GM12878 (cell line): ENCODE results near the gene ZDHHC22. TPM values are rescaled to one million over a fixed set of nuclear protein-coding genes. Genes with fewer than 3 reads are reported as not detected.

ENCODE experiments used
- ATAC-seq: fragments of 200-7000 bp; cut with Tn5 transposase; 3 replicates; pipeline ENCODE4 v1.9.1; 2020; ENCODE audit warnings: mild to moderate bottlenecking, moderate library complexity
- BruUV-seq: library from RNA; stranded (reverse); fragments of 400-500 nt; replicated peaks from 2 replicates; lab custom pipeline; 2021; lab: Mats Ljungman, UMichigan
- CTCF ChIA-PET: fragments of 300-600 bp; sonication (Branson Sonifier 250); formaldehyde crosslinking; extraction: SDS; loops from one replicate; lab custom pipeline; 2021; ENCODE audit warnings: inconsistent platforms; lab: Yijun Ruan, JAX
- POLR2A ChIA-PET: fragments of 350-600 bp; formaldehyde crosslinking; extraction: SDS; loops from one replicate; lab custom pipeline; 2021; ENCODE audit warnings: inconsistent platforms; lab: Charles Lee
- RAD21 ChIA-PET: fragments of 300-600 bp; sonication (Branson Sonifier 250); formaldehyde crosslinking; loops from one replicate; lab custom pipeline; 2023; ENCODE audit warnings: antibody characterized with exemption; ENCODE audit not compliant: unreplicated experiment; lab: Charles Lee
- SMC1A ChIA-PET: fragments of 300-600 bp; sonication (Branson Sonifier 250); formaldehyde crosslinking; loops from one replicate; lab custom pipeline; 2023; ENCODE audit not compliant: unreplicated experiment, uncharacterized antibody; lab: Charles Lee
- DNase-seq: peaks from one replicate; pipeline ENCODE4 v3.0.0-alpha.2; 2011; ENCODE audit warnings: low read depth, low spot score
- FAIRE-seq: peaks from 3 replicates; lab custom pipeline; 2011; peaks lifted over from hg19 to GRCh38; lab: Jason Lieb, UNC
- H2AFZ ChIP-seq: 2 replicates; pipeline ENCODE4 v1.6.0; 2011; ENCODE audit warnings: low read depth, low read length, control low read depth; ENCODE audit not compliant: control insufficient read depth
- H3K27ac ChIP-seq: 2 replicates; pipeline ENCODE4 v1.5.1; 2011; ENCODE audit warnings: control low read depth; ENCODE audit not compliant: control insufficient read depth, insufficient read depth
- H3K27me3 ChIP-seq, 2 experiments: replicated peaks in 1 of 2; 2 replicates each; pipeline versions ENCODE4 v1.6.0 to v1.6.1; 2011; ENCODE audit warnings: low read length in 1 of 2; ENCODE audit not compliant: control insufficient read depth in 2 of 2, insufficient read depth in 2 of 2
- H3K36me3 ChIP-seq, 2 experiments: 2 replicates each; pipeline ENCODE4 v1.5.1; 2011; ENCODE audit warnings: low read length in 1 of 2; ENCODE audit not compliant: control insufficient read depth in 2 of 2, insufficient read depth in 2 of 2
- H3K4me1 ChIP-seq: 2 replicates; pipeline ENCODE4 v1.6.1; 2011; ENCODE audit warnings: mild to moderate bottlenecking, low read length, moderate library complexity, mixed read lengths; ENCODE audit not compliant: control insufficient read depth, insufficient read depth
- H3K4me2 ChIP-seq: 2 replicates; pipeline ENCODE4 v1.6.0; 2011; ENCODE audit warnings: control low read depth; ENCODE audit not compliant: control insufficient read depth, insufficient read depth
- H3K4me3 ChIP-seq: fragments of 200-600 bp; sonication (generic); 2 replicates; pipeline ENCODE4 v1.5.1; 2016
- H3K79me2 ChIP-seq: 2 replicates; pipeline ENCODE4 v1.6.0; 2011; ENCODE audit warnings: low read length; ENCODE audit not compliant: control insufficient read depth, insufficient read depth
- H3K9ac ChIP-seq: 2 replicates; pipeline ENCODE4 v1.8.0; 2011; ENCODE audit warnings: low read length, control low read depth, mixed read lengths; ENCODE audit not compliant: control insufficient read depth, insufficient read depth
- H3K9me3 ChIP-seq: replicated peaks from 3 replicates; pipeline ENCODE4 v1.5.1; 2011; ENCODE audit warnings: mild to moderate bottlenecking, low read length; ENCODE audit not compliant: control insufficient read depth, insufficient read depth
- H4K20me1 ChIP-seq: 2 replicates; pipeline ENCODE4 v1.6.0; 2011; ENCODE audit not compliant: control insufficient read depth, insufficient read depth
- BRCA1 ChIP-seq: IDR thresholded peaks from 2 replicates; pipeline ENCODE4 v1.6.1; 2011; ENCODE audit warnings: low read depth, low read length, improper control_type of control experiment
- GATAD2B ChIP-seq: fragments of 450-650 bp; conservative IDR thresholded peaks from 2 replicates; pipeline ENCODE4 v1.6.1; 2017; ENCODE audit warnings: low read depth, mild to moderate bottlenecking, moderate library complexity
- IRF4 ChIP-seq: IDR thresholded peaks from 2 replicates; pipeline ENCODE4 v1.6.1; 2011; ENCODE audit warnings: low read depth, low read length
- JUND ChIP-seq: IDR thresholded peaks from 2 replicates; pipeline ENCODE4 v1.6.1; 2012; ENCODE audit warnings: low read depth, mild to moderate bottlenecking, low read length, improper control_type of control experiment, moderate library complexity
- NR2C2 ChIP-seq: IDR thresholded peaks from 2 replicates; pipeline ENCODE4 v1.6.1; 2011; ENCODE audit warnings: borderline replicate concordance, low read depth; ENCODE audit not compliant: control insufficient read depth, insufficient read length
- PAX5 ChIP-seq: IDR thresholded peaks from 2 replicates; pipeline ENCODE4 v1.6.1; 2011; ENCODE audit warnings: low read depth, low read length, borderline replicate concordance
- POLR2A ChIP-seq: IDR thresholded peaks from 2 replicates; pipeline ENCODE4 v1.6.1; 2011; ENCODE audit warnings: low read depth, mild to moderate bottlenecking, low read length
- POLR2AphosphoS2 ChIP-seq: IDR thresholded peaks from 2 replicates; pipeline ENCODE4 v1.6.1; 2011; ENCODE audit warnings: low read depth, mild to moderate bottlenecking, low read length, improper control_type of control experiment, moderate library complexity
- RAD51 ChIP-seq: fragments of 450-650 bp; IDR thresholded peaks from 2 replicates; pipeline ENCODE4 v1.6.1; 2016; ENCODE audit warnings: moderate library complexity, mild to moderate bottlenecking, inconsistent platforms
- RFX5 ChIP-seq: IDR thresholded peaks from 2 replicates; pipeline ENCODE4 v1.6.1; 2011; ENCODE audit warnings: low read depth, low read length, improper control_type of control experiment
- SMAD5 ChIP-seq: IDR thresholded peaks from 2 replicates; pipeline ENCODE4 v1.6.1; 2016; ENCODE audit warnings: antibody characterized with exemption, low read depth
- SMARCA5 ChIP-seq: fragments of 450-650 bp; IDR thresholded peaks from 2 replicates; pipeline ENCODE4 v1.6.1; 2017; ENCODE audit warnings: mild to moderate bottlenecking
- SPI1 ChIP-seq: IDR thresholded peaks from 2 replicates; pipeline ENCODE4 v1.6.1; 2011; ENCODE audit warnings: low read depth, mild to moderate bottlenecking, low read length, moderate library complexity, borderline replicate concordance; ENCODE audit not compliant: insufficient read depth
- STAT3 ChIP-seq: IDR thresholded peaks from 2 replicates; pipeline ENCODE4 v1.6.1; 2011; ENCODE audit warnings: low read depth, low read length, improper control_type of control experiment
- TARDBP ChIP-seq: IDR thresholded peaks from 2 replicates; pipeline ENCODE4 v1.6.1; 2016; ENCODE audit warnings: borderline replicate concordance
- TBL1XR1 ChIP-seq: IDR thresholded peaks from 2 replicates; pipeline ENCODE4 v1.6.1; 2012; ENCODE audit warnings: low read depth, low read length, improper control_type of control experiment
- ZZZ3 ChIP-seq: IDR thresholded peaks from 2 replicates; pipeline ENCODE4 v1.6.1; 2011; ENCODE audit warnings: low read depth; ENCODE audit not compliant: control insufficient read depth, insufficient read length
- WGBS: methylation state at CpG from one replicate; pipeline ENCODE4 v1.1.6; 2016; ENCODE audit warnings: low lambda C conversion rate; ENCODE audit not compliant: insufficient replicate concordance, insufficient coverage; ENCODE audit errors: missing lambda C conversion rate; 5-methylcytosine and 5-hydroxymethylcytosine counted together
- in situ Hi-C: fragments of 300-500 bp; cut with MboI; formaldehyde crosslinking; loops from 9 replicates; pipeline ENCODE4 v1.14.3; 2018; ENCODE audit warnings: mixed read lengths
- intact Hi-C: fragments of 100-400 bp; cut with micrococcal nuclease; formaldehyde crosslinking; loops from one replicate; pipeline ENCODE4 v1.14.2; 2022; ENCODE audit not compliant: unreplicated experiment
- polyA plus RNA-seq, 11 experiments: library from polyadenylated mRNA; depleted of rRNA in 4 of 11; unstranded in 6 of 11; stranded (reverse) in 5 of 11; fragments of >200 nt; fragmentation: Nextera tagmentation in 4 of 11; fragmentation: Illumina TruSeq in 1 of 11; extraction: Ambion mirVana in 4 of 11; extraction: Trizol in 1 of 11; gene quantifications; 1 replicate in 1 of 11; 2 replicates in 10 of 11; pipeline versions ENCODE4 v1.2.1 to v1.2.3, GENCODE V29; 2011 to 2016; ENCODE audit warnings: inconsistent platforms in 2 of 11, missing spikeins in 2 of 11, low read depth in 1 of 11
- total RNA-seq, 4 experiments: library from RNA; depleted of rRNA in 3 of 4; stranded (reverse); fragments of >200 nt in 3 of 4; fragmentation: Illumina TruSeq in 1 of 4; extraction: Trizol in 1 of 4; gene quantifications; 2 replicates each; pipeline versions ENCODE4 v1.2.1 to v1.2.3, GENCODE V29; 2013 to 2021
- TF ChIP-seq, protein P1 (sequence below): IDR thresholded peaks from 2 replicates; pipeline ENCODE4 v1.6.1; 2011; ENCODE audit warnings: mild to moderate bottlenecking, low read depth, low read length, moderate library complexity; ENCODE audit not compliant: insufficient replicate concordance
- TF ChIP-seq, protein P2 (sequence below): fragments of 450-650 bp; IDR thresholded peaks from 2 replicates; pipeline ENCODE4 v1.6.1; 2017; ENCODE audit warnings: antibody characterized with exemption, mild to moderate bottlenecking, moderate library complexity

ZDHHC22 gene
- total and polyA plus RNA-seq, 10 of the 15 experiments (the other 5 are each of a cell fraction or from before 2014, with no cell fraction given): 0.06 TPM; not detected in 9

DNA sequence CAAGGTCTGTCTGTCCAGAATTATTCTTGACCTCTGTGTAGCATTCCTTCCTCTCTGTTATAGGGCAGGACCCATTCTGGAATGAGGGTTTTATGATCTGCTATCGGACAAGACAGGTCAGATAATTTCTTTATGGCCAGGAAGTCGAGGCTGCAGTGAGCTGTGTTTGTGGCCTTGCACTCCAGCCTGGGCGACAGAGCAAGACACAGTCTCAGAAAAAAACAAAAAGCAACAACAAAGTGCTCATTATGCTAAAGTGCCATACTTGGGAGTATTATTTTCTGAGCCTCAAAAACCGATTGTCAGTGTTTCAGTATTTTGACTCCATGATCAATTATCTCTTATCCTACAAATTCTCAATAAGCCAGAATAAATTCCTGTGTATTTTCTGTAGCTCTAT is 39.4 kb downstream of the ZDHHC22 start:
- ChIA-PET SMC1A (interaction anchor here (1.2 to 21.4 kb wide), 7 partner anchors 13 to 225 kb away, joined by 3 to 428 read pairs (median 5); no protein-coding TSS in a partner anchor), POLR2A (interaction anchor here (0.7 to 1.1 kb wide), 4 partner anchors 9 to 22 kb away, joined by 3 read pairs; no protein-coding TSS in a partner anchor), RAD21 (interaction anchor here (1.0 to 13.2 kb wide), 2 partner anchors 20 to 50 kb away, joined by 4 to 185 read pairs; no protein-coding TSS in a partner anchor), CTCF (interaction anchor here (0.7 to 21.9 kb wide), 7 partner anchors 17 to 229 kb away, joined by 3 to 445 read pairs (median 6); no protein-coding TSS in a partner anchor)
- Histone ChIP-seq H3K27ac (no peak overlapping the region), H3K36me3 (peaks cover 0 to 6% of the 10 kb centered on the region in 2 experiments; a peak in 1 of 4 replicates), H4K20me1 (no peaks in the 10 kb centered on the region), H3K9me3 (no peaks in the 10 kb centered on the region), H3K79me2 (peaks cover 13% of the 10 kb centered on the region), H3K27me3 (no peaks in the 10 kb centered on the region), H3K4me3 (no peak overlapping the region), H3K4me1 (peaks cover 12% of the 10 kb centered on the region), H2AFZ (no peak overlapping the region), H3K9ac (no peak overlapping the region)
- no peak for FAIRE-seq
- intact Hi-C loops (no loop called here), in situ Hi-C loops (no loop called here)
- DNase-seq: no peak
- no peak for ATAC-seq
- WGBS: 60% methylated on average over 4 of the region's 4 CpGs
- BruUV-seq: no TSS peak
- TF ChIP-seq BRCA1: no peak
- no peak for TF ChIP-seq TBL1XR1
- TF ChIP-seq RAD51: no peak
- no peak for TF ChIP-seq IRF4
- TF ChIP-seq POLR2AphosphoS2: no peak
- no peak for TF ChIP-seq NR2C2
- TF ChIP-seq SPI1: no peak
- TF ChIP-seq, protein P1, sequence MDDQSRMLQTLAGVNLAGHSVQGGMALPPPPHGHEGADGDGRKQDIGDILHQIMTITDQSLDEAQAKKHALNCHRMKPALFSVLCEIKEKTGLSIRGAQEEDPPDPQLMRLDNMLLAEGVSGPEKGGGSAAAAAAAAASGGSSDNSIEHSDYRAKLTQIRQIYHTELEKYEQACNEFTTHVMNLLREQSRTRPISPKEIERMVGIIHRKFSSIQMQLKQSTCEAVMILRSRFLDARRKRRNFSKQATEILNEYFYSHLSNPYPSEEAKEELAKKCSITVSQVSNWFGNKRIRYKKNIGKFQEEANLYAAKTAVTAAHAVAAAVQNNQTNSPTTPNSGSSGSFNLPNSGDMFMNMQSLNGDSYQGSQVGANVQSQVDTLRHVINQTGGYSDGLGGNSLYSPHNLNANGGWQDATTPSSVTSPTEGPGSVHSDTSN: no peak
- no peak for TF ChIP-seq RFX5
- TF ChIP-seq SMARCA5: no peak
- TF ChIP-seq ZZZ3: no peak
- no peak for TF ChIP-seq TARDBP
- no peak for TF ChIP-seq JUND
- TF ChIP-seq PAX5: no peak
- TF ChIP-seq, protein P2, sequence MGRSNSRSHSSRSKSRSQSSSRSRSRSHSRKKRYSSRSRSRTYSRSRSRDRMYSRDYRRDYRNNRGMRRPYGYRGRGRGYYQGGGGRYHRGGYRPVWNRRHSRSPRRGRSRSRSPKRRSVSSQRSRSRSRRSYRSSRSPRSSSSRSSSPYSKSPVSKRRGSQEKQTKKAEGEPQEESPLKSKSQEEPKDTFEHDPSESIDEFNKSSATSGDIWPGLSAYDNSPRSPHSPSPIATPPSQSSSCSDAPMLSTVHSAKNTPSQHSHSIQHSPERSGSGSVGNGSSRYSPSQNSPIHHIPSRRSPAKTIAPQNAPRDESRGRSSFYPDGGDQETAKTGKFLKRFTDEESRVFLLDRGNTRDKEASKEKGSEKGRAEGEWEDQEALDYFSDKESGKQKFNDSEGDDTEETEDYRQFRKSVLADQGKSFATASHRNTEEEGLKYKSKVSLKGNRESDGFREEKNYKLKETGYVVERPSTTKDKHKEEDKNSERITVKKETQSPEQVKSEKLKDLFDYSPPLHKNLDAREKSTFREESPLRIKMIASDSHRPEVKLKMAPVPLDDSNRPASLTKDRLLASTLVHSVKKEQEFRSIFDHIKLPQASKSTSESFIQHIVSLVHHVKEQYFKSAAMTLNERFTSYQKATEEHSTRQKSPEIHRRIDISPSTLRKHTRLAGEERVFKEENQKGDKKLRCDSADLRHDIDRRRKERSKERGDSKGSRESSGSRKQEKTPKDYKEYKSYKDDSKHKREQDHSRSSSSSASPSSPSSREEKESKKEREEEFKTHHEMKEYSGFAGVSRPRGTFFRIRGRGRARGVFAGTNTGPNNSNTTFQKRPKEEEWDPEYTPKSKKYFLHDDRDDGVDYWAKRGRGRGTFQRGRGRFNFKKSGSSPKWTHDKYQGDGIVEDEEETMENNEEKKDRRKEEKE: no peak
- TF ChIP-seq STAT3: no peak
- no peak for TF ChIP-seq GATAD2B
- no peak for TF ChIP-seq SMAD5
- TF ChIP-seq POLR2A: no peak
- TF ChIP-seq, all 136 proteins: peak for 0
- 0 out of 2 replicates have a peak overlapping the region, but pooled peaks have one; percentile 88 for H3K4me2 ChIP-seq
